ENCODE results near the gene PHOSPHO1. TPM values are rescaled to one million over a fixed set of nuclear protein-coding genes. Genes with fewer than 3 reads are reported as not detected.

The PHOSPHO1 gene
- total RNA-seq, 4 donors from 2014 or later = not detected

GRCh38 chr17:49216953-49217650 is 13.5 kb downstream of the PHOSPHO1 start:
- DNase-seq = peak; percentile 71
- Histone ChIP-seq H3K27me3 (no peaks in the 10 kb centered on the region), H3K4me1 (peaks cover 0 to 40% (median 8%) of the 10 kb centered on the region in 4 donors), H3K27ac (peak overlapping the region; percentile 56 to 66 (median 59)), H3K9me3 (no peaks in the 10 kb centered on the region), H3K36me3 (no peaks in the 10 kb centered on the region), H3K4me3 (no peak overlapping the region)
- 40 to 46% methylated on average over 1 to 11 of the region's 11 CpGs for WGBS, 2 donors (ENCODE audit: low coverage in 1 of 2)
- in situ Hi-C loops (cut with MboI; ENCODE audit: low pct_ligation_motif_present in 1 of 4, low pct_unique_long_range_greater_than_20kb in 1 of 4, low sequenced_read_pairs in 3 of 4) = no loop called here
- TF ChIP-seq CTCF (IDR thresholded peaks at IDR 0.05) = no peak
- no peak for TF ChIP-seq EP300 (IDR thresholded peaks at IDR 0.05; ENCODE audit: low read depth)
- peak; percentile 24 for TF ChIP-seq POLR2A (IDR thresholded peaks at IDR 0.05)
- peak in 2 of 3 donors; percentile 25 to 31 for TF ChIP-seq POLR2AphosphoS5 (IDR thresholded peaks at IDR 0.05)
- intact Hi-C loops (cut with DNase I; ENCODE audit: low total_unique reads) = loop anchor here (10.0 kb wide), 1 partner anchor 52 kb away; no protein-coding TSS in a partner anchor

GRCh38 chr17:49216482-49216881 is 14.1 kb downstream of the PHOSPHO1 start:
- no peak for TF ChIP-seq POLR2AphosphoS5 (IDR thresholded peaks at IDR 0.05)
- no peak for TF ChIP-seq EP300 (IDR thresholded peaks at IDR 0.05; ENCODE audit: low read depth)
- H3K4me3 ChIP-seq = no peak overlapping the region
- H3K36me3 ChIP-seq = no peaks in the 10 kb centered on the region
- H3K4me1 ChIP-seq = peaks cover 0 to 40% (median 8%) of the 10 kb centered on the region in 4 donors
- in situ Hi-C loops (cut with MboI; ENCODE audit: low pct_ligation_motif_present in 1 of 4, low pct_unique_long_range_greater_than_20kb in 1 of 4, low sequenced_read_pairs in 3 of 4) = no loop called here
- 80 to 100% methylated on average over 1 to 13 of the region's 13 CpGs for WGBS, 2 donors (ENCODE audit: low coverage in 1 of 2)
- DNase-seq = no peak
- no peaks in the 10 kb centered on the region for H3K27me3 ChIP-seq
- H3K9me3 ChIP-seq = no peaks in the 10 kb centered on the region
- H3K27ac ChIP-seq = peak overlapping the region; percentile 56 to 66 (median 58)
- intact Hi-C loops (cut with DNase I; ENCODE audit: low total_unique reads) = loop anchor here (10.0 kb wide), 1 partner anchor 52 kb away; no protein-coding TSS in a partner anchor

- DNase-seq = no peak
- TF ChIP-seq POLR2A (IDR thresholded peaks at IDR 0.05) = no peak
- TF ChIP-seq EP300 (IDR thresholded peaks at IDR 0.05; ENCODE audit: low read depth) = no peak
- TF ChIP-seq POLR2AphosphoS5 (IDR thresholded peaks at IDR 0.05) = no peak
- TF ChIP-seq CTCF (IDR thresholded peaks at IDR 0.05) = no peak
- no peaks in the 10 kb centered on the region for H3K9me3 ChIP-seq
- intact Hi-C loops (cut with DNase I; ENCODE audit: low total_unique reads) = loop anchor here (10.0 kb wide), 1 partner anchor 50 kb away; no protein-coding TSS in a partner anchor
- peaks cover 0 to 40% (median 9%) of the 10 kb centered on the region in 4 donors for H3K4me1 ChIP-seq
- 50 to 57% methylated on average over 12 of the region's 12 CpGs for WGBS, 2 donors (ENCODE audit: low coverage in 1 of 2)
- H3K27me3 ChIP-seq = peaks cover 7% of the 10 kb centered on the region
- in situ Hi-C loops (cut with MboI; ENCODE audit: low pct_ligation_motif_present in 1 of 4, low pct_unique_long_range_greater_than_20kb in 1 of 4, low sequenced_read_pairs in 3 of 4) = no loop called here
- H3K36me3 ChIP-seq = no peaks in the 10 kb centered on the region
- peak overlapping the region; percentile 51 to 59 (median 56) for H3K27ac ChIP-seq
- H3K4me3 ChIP-seq = no peak overlapping the region
Measured at GRCh38 chr17:49214676-49215360, 15.8 kb downstream of the PHOSPHO1 start.

- peaks cover 9% of the 10 kb centered on the region for H3K27me3 ChIP-seq
- peak overlapping the region; percentile 51 to 59 (median 56) for H3K27ac ChIP-seq
- DNase-seq = no peak
- no peaks in the 10 kb centered on the region for H3K9me3 ChIP-seq
- 72% methylated on average over 2 of the region's 2 CpGs; no CpG with 5 or more reads in 1 of the 2 donors for WGBS, 2 donors (ENCODE audit: low coverage in 1 of 2)
- H3K4me3 ChIP-seq = peak overlapping the region in 1 of 4 donors; percentile 23
- H3K4me1 ChIP-seq = peaks cover 0 to 37% (median 11%) of the 10 kb centered on the region in 4 donors
- H3K36me3 ChIP-seq = no peaks in the 10 kb centered on the region
- intact Hi-C loops (cut with DNase I; ENCODE audit: low total_unique reads) (loop anchor here (10.0 kb wide), 1 partner anchor 49 kb away; no protein-coding TSS in a partner anchor), in situ Hi-C loops (cut with MboI; ENCODE audit: low pct_ligation_motif_present in 1 of 4, low pct_unique_long_range_greater_than_20kb in 1 of 4, low sequenced_read_pairs in 3 of 4) (no loop called here)
- TF ChIP-seq CTCF (IDR thresholded peaks at IDR 0.05) = no peak
Measured at GRCh38 chr17:49213847-49214246, 16.7 kb downstream of the PHOSPHO1 start.

All from transverse colon (tissue), 4 donors.